HG03469 (cell line): ENCODE measurements around the gene CATSPERD.

ENCODE experiments used
- ATAC-seq: cut with Tn5 transposase; IDR thresholded peaks from one replicate; pipeline ENCODE4 v1.9.1; 2021; ENCODE audit warnings: mild to moderate bottlenecking, moderate library complexity, moderate number of reproducible peaks; ENCODE audit not compliant: unreplicated experiment

CATSPERD gene

DNA sequence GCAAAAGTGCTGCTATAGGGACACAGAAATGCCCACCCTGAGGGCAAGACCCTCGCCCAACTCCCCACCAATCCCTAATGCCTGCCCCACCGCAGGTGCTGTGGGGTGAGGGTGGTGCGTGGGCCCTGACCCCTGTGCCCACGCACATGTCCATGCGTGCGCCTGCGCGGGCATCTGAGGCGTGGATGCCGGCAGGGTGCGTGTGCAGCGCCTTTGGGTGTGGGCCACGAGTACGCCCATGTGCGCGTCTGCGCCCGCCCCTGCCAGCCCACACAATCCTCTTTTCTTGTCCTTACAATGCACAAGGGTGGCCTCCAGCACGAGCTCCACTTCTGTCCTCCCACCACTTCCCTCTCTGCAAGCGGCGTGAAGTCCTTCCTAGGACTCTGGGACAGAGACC is 104.7 kb downstream of the CATSPERD start:
- no peak for ATAC-seq

DNA sequence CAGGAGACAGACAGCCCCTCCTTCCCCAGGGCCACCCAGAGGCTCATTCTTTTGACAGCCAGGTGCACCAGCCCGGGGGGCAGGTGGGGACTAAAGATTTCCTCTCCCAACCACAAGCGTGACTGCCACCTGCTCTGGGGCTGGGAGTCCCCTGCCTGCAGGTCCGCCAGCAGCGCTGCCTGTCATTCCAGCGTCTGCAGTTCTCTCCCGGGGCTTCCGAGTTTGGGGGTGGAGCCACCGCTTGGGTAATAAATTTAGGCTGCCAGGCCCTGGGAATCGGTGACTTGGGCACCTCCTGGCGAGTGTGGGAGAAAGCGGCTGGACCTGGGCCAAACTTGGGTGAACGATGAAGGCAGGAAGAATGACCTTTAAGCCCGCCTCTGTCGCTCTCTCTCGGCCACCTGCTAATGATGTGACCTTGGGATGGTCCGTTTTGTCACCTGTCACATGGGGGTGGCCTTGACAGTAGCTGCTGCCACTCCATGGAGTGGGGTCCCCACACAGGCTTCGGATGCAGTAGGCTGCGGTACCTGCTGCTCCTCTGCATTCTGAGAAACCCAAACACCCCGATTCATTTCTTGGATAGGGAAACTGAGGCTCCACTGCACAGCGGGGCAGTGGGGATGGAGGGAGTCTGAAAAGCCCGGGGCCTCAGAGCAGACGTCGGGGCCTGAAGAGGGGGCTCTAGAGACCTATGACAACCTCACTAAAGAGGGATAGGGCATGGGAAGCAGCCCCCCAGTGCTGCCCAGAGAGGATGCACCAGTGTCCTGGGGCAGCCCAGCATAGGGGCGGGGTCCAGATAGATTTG is 106.3 kb downstream of the CATSPERD start:
- ATAC-seq, result no peak

DNA sequence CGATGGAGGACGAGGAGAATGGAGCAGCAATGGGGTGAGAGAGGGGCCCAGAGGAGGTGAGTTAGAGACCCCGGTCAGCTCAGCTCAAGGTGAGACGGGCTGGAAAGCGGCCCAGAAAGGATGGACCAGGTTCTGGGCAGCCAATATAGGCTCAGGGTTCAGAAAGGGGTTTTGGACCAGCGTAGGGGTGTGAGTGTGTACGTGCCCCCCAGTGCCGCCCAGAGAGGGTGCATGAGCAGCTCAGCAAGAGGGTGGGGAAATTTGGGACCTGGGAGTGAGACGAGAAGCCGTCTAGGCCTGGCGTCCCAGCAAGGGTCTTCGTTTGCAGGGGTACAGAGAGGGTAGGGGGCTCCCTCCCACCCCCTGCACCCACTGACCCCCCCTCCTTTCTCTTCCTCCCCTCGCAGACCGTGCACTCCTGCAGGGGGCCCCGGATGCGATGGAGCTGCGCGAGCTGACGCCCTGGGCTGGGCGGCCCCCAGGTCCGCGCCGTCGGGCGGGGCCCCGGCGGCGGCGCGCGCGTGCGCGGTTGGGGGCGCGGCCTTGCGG is 107.0 kb downstream of the CATSPERD start:
- no peak for ATAC-seq

DNA sequence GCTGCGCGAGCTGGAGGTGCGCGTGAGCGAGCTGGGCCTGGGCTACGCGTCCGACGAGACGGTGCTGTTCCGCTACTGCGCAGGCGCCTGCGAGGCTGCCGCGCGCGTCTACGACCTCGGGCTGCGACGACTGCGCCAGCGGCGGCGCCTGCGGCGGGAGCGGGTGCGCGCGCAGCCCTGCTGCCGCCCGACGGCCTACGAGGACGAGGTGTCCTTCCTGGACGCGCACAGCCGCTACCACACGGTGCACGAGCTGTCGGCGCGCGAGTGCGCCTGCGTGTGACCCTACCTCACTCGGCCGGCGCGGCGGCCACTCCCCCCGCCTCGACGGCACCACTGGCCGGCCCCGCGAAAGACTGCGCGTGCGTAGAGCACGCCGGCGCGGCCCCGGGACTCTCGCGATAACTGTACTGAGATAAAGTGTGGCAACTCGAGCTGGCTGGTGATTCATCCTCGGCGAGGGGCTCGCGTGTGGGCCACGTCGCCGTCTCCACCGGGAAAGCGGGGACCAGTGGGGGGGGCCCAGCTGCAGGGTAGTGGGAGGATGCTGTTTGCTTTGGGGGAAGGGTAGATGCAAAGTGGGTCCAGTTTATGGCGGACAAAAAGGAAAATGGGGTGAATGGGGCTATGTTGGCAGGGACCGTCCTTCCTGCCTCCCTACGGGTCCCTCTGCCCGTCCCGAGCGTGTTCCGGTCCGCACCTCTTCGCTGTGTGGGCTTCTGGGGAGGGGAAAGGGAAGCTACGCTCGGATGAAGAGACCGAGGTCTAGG is 107.6 kb downstream of the CATSPERD start:
- ATAC-seq, result peak; percentile 44
